ENCODE measurements around the gene CYSLTR1.

DNA sequence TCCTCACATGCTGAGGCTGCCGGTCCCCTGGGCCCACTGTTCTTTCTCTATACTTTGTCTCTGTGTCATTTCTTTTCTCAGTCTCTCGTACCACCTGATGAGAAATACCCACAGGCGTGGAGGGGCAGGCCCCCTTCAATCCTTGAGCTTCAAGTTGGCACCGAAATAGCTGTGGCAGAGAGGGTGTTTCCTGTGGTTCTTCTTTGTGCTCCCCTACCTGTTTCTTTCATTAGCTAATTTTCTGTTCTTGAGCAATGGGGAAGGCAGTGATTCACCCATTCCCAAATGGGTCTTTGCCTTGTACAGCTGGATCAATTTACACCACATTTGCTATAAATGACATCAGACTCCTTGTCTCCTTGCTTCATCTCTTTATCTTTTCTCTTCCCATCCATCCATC, 2.1 kb upstream of the CYSLTR1 start:
- TF ChIP-seq TAF1 (IDR thresholded peaks at IDR 0.05; ENCODE audit: borderline replicate concordance, low read depth, low read length) (no peak), POLR2AphosphoS5 (IDR thresholded peaks at IDR 0.05; ENCODE audit: low read depth, low read length) (no peak), POLR2A (IDR thresholded peaks at IDR 0.05; ENCODE audit: low read depth, low read length) (no peak)
